WERI-Rb-1 (cell line): ENCODE results near the gene NEUROD1.

Source experiments
- DNase-seq: peaks from one replicate; pipeline ENCODE4 v3.0.0-alpha.2; 2020
- H3K27ac ChIP-seq: fragments of 250-450 bp; sonication (Bioruptor Pico); 2 replicates; pipeline ENCODE4 v1.5.1; 2020; ENCODE audit warnings: mild to moderate bottlenecking, moderate library complexity
- H3K27me3 ChIP-seq: fragments of 250-450 bp; sonication (Bioruptor Pico); 2 replicates; pipeline ENCODE4 v1.5.1; 2021; ENCODE audit warnings: mild to moderate bottlenecking, low read depth, moderate library complexity; ENCODE audit not compliant: insufficient read depth, severe bottlenecking
- H3K36me3 ChIP-seq: fragments of 250-450 bp; sonication (Bioruptor Pico); 2 replicates; pipeline ENCODE4 v1.5.1; 2020; ENCODE audit warnings: mild to moderate bottlenecking, moderate library complexity
- H3K4me3 ChIP-seq: 2 replicates; pipeline ENCODE4 v1.5.1; 2011; ENCODE audit warnings: low read depth, mild to moderate bottlenecking, control low read depth, low read length
- H3K9me3 ChIP-seq: fragments of 250-450 bp; sonication (Bioruptor Pico); 2 replicates; pipeline ENCODE4 v1.5.1; 2021; ENCODE audit warnings: mild to moderate bottlenecking, moderate library complexity; ENCODE audit not compliant: severe bottlenecking
- CTCF ChIP-seq: IDR thresholded peaks from 2 replicates; pipeline ENCODE4 v1.5.1; 2011; ENCODE audit warnings: low read depth, mild to moderate bottlenecking, control low read depth, inconsistent platforms, low read length

Gene NEUROD1

GRCh38 chr2:181682026-181682789, 1.9 kb upstream of the NEUROD1 start:
- peaks cover 34% of the 10 kb centered on the region for H3K36me3 ChIP-seq
- peak; percentile 52 for DNase-seq
- no peaks in the 10 kb centered on the region for H3K27me3 ChIP-seq
- peak overlapping the region; percentile 91 for H3K4me3 ChIP-seq
- no peaks in the 10 kb centered on the region for H3K9me3 ChIP-seq
- H3K27ac ChIP-seq = peak overlapping the region; percentile 99
- no peak for TF ChIP-seq CTCF

GRCh38 chr2:181680937-181681811, 857 bp upstream of the NEUROD1 start:
- TF ChIP-seq CTCF = no peak
- H3K4me3 ChIP-seq = peak overlapping the region; percentile 91
- peaks cover 41% of the 10 kb centered on the region for H3K36me3 ChIP-seq
- peak overlapping the region; percentile 99 for H3K27ac ChIP-seq
- H3K27me3 ChIP-seq = no peaks in the 10 kb centered on the region
- no peaks in the 10 kb centered on the region for H3K9me3 ChIP-seq
- DNase-seq = peak; percentile 51

- TF ChIP-seq CTCF = no peak
- Histone ChIP-seq H3K4me3 (peak overlapping the region; percentile 97), H3K27me3 (no peaks in the 10 kb centered on the region), H3K36me3 (peaks cover 49% of the 10 kb centered on the region), H3K9me3 (no peaks in the 10 kb centered on the region), H3K27ac (peak overlapping the region; percentile 93)
- DNase-seq = peak; percentile 37
Observed at GRCh38 chr2:181679544-181679979, 755 bp downstream of the NEUROD1 start.

GRCh38 chr2:181678861-181679543, 1.3 kb downstream of the NEUROD1 start:
- DNase-seq = no peak
- no peaks in the 10 kb centered on the region for H3K9me3 ChIP-seq
- H3K27me3 ChIP-seq = no peaks in the 10 kb centered on the region
- H3K27ac ChIP-seq = peak overlapping the region; percentile 93
- peak overlapping the region; percentile 97 for H3K4me3 ChIP-seq
- no peak for TF ChIP-seq CTCF
- peaks cover 49% of the 10 kb centered on the region for H3K36me3 ChIP-seq

GRCh38 chr2:181677912-181678586, 2.3 kb downstream of the NEUROD1 start:
- no peaks in the 10 kb centered on the region for H3K27me3 ChIP-seq
- TF ChIP-seq CTCF = no peak
- H3K27ac ChIP-seq = peak overlapping the region; percentile 93
- no peaks in the 10 kb centered on the region for H3K9me3 ChIP-seq
- peaks cover 49% of the 10 kb centered on the region for H3K36me3 ChIP-seq
- peak; percentile 53 for DNase-seq
- peak overlapping the region; percentile 97 for H3K4me3 ChIP-seq
